ENCODE data around the gene MEP1A.

MEP1A gene

DNA sequence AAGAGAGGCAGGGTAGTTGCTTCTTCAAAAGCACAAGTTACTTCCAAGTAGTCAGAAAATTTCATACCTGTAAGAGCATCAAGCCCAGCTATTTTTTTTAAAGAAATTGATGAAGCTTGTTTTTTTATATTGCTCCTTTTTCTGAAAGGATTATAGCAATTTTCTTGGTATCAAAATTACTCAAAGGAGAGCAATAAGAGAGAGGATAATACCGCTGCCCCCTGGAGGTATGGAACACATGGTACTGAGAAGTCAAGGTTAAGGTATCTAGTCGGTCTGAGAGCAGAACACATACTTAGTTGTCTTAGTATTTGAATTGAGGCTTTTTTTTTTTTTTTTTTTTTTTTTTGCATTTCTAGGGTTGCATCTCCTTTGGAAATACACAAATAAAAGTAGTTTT lies 69.2 kb downstream of the MEP1A start:
- no peak for DNase-seq

DNA sequence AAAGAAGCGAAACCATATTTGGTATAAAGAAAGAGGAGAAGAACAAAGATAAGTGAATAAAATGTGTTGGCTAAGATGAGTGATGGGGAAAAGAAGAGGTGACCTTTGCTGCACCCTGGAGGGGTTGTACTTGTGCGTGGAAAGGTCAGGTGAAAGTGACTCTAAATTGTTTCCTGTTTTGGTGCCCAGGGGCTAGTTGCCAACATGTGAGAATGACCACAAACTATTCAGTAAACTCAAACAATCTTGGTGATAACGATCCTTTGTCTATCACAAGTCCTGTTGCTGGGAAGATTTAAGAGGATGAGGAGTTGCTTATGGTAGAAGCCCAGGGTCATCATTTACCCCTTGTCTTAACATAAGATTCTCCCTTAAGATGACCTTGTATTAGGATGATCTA lies 70.6 kb downstream of the MEP1A start:
- WGBS = 90% methylated on average over 2 of the region's 3 CpGs
- Histone ChIP-seq H3K27ac (ENCODE audit: low read length, poor library complexity, severe bottlenecking) (no peak overlapping the region), H4K8ac (ENCODE audit: low read length) (no peak overlapping the region)

More for the DNA sequence above, 69.2 kb downstream of the MEP1A start:
- no peaks in the 10 kb centered on the region for H3K4me1 ChIP-seq (ENCODE audit: control insufficient read depth, insufficient read depth, low read depth, low read length)
- no peak overlapping the region for H3K4me3 ChIP-seq (ENCODE audit: insufficient read depth in 1 of 2, low read depth in 1 of 2, low read length in 2 of 2)
- H4K8ac ChIP-seq (ENCODE audit: low read length) = no peak overlapping the region
- H3K9me3 ChIP-seq (ENCODE audit: control insufficient read depth, low read length) = no peaks in the 10 kb centered on the region
- H3K18ac ChIP-seq (ENCODE audit: low read depth in 1 of 2, low read length in 2 of 2) = no peak overlapping the region
- H3K14ac ChIP-seq (ENCODE audit: low read length in 2 of 2) = no peak overlapping the region
- H3K23ac ChIP-seq (ENCODE audit: low read length in 2 of 2) = no peak overlapping the region
- no peak overlapping the region for H2BK12ac ChIP-seq (ENCODE audit: low read length in 2 of 2)
- 33% methylated on average over 1 of the region's 2 CpGs for WGBS
- no peak overlapping the region for H3K9ac ChIP-seq (ENCODE audit: low read length)
- no peak overlapping the region for H2BK120ac ChIP-seq (ENCODE audit: low read depth, low read length)
- H3K27ac ChIP-seq (ENCODE audit: low read length, poor library complexity, severe bottlenecking) = no peak overlapping the region
- H2BK5ac ChIP-seq (ENCODE audit: low read depth, low read length, poor library complexity, severe bottlenecking) = no peak overlapping the region
- H3K36me3 ChIP-seq (ENCODE audit: control insufficient read depth in 1 of 2, insufficient read depth in 2 of 2, low read depth in 1 of 2, low read length in 2 of 2) = no peaks in the 10 kb centered on the region
- H2BK15ac ChIP-seq (ENCODE audit: low read depth, poor library complexity, severe bottlenecking) = no peak overlapping the region
- no peak overlapping the region for H4K91ac ChIP-seq (ENCODE audit: low read length)
- H3K79me1 ChIP-seq (replicated peaks; ENCODE audit: low read length, poor library complexity, severe bottlenecking) = no peaks in the 10 kb centered on the region
- H3K4me2 ChIP-seq (ENCODE audit: low read length, poor library complexity, severe bottlenecking) = no peak overlapping the region
- H3K4ac ChIP-seq (ENCODE audit: low read depth in 1 of 2, low read length in 2 of 2) = no peak overlapping the region
- peaks cover 0 to 24% of the 10 kb centered on the region in 2 experiments for H3K27me3 ChIP-seq (ENCODE audit: control insufficient read depth in 1 of 2, insufficient read depth in 1 of 2, low read length in 2 of 2)
- H2AFZ ChIP-seq (ENCODE audit: low read depth, low read length) = no peak overlapping the region
- no peak overlapping the region for H2AK5ac ChIP-seq (ENCODE audit: low read length, severe bottlenecking)

DNA sequence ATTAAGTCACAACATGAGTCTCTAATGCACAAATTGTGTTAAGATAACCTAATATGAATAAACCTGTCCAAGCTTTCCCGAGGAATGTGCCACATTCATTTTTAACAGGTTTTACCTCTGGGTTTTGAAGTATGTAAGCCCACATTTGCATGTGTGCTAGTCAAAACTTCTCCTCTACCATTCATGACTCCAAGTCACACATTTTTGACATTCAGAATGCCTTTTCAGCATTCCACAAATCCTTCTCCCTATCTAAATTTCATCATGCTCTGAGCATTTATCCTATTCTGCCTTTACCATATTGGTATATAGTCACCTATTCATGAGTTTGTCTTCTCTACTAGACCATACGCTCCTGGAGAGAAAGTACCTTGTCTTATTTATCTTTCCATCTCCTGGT lies 72.0 kb downstream of the MEP1A start:
- no peaks in the 10 kb centered on the region for H3K36me3 ChIP-seq (ENCODE audit: control insufficient read depth in 1 of 2, insufficient read depth in 2 of 2, low read depth in 1 of 2, low read length in 2 of 2)
- no peak overlapping the region for H4K8ac ChIP-seq (ENCODE audit: low read length)
- no peak overlapping the region for H2AK5ac ChIP-seq (ENCODE audit: low read length, severe bottlenecking)
- no peaks in the 10 kb centered on the region for H3K9me3 ChIP-seq (ENCODE audit: control insufficient read depth, low read length)
- H3K4me2 ChIP-seq (ENCODE audit: low read length, poor library complexity, severe bottlenecking) = no peak overlapping the region
- no peak overlapping the region for H2BK15ac ChIP-seq (ENCODE audit: low read depth, poor library complexity, severe bottlenecking)
- WGBS = 91% methylated on average over 2 of the region's 2 CpGs
- H3K4ac ChIP-seq (ENCODE audit: low read depth in 1 of 2, low read length in 2 of 2) = no peak overlapping the region
- DNase-seq = no peak
- peaks cover 0 to 24% of the 10 kb centered on the region in 2 experiments for H3K27me3 ChIP-seq (ENCODE audit: control insufficient read depth in 1 of 2, insufficient read depth in 1 of 2, low read length in 2 of 2)
- no peaks in the 10 kb centered on the region for H3K4me1 ChIP-seq (ENCODE audit: control insufficient read depth, insufficient read depth, low read depth, low read length)
- no peak overlapping the region for H3K4me3 ChIP-seq (ENCODE audit: insufficient read depth in 1 of 2, low read depth in 1 of 2, low read length in 2 of 2)
- H3K27ac ChIP-seq (ENCODE audit: low read length, poor library complexity, severe bottlenecking) = no peak overlapping the region
- no peak overlapping the region for H2BK12ac ChIP-seq (ENCODE audit: low read length in 2 of 2)
- no peak overlapping the region for H3K9ac ChIP-seq (ENCODE audit: low read length)
- H2BK5ac ChIP-seq (ENCODE audit: low read depth, low read length, poor library complexity, severe bottlenecking) = no peak overlapping the region
- H3K14ac ChIP-seq (ENCODE audit: low read length in 2 of 2) = no peak overlapping the region
- no peak overlapping the region for H4K91ac ChIP-seq (ENCODE audit: low read length)
- H2BK120ac ChIP-seq (ENCODE audit: low read depth, low read length) = no peak overlapping the region
- H2AFZ ChIP-seq (ENCODE audit: low read depth, low read length) = no peak overlapping the region
- no peak overlapping the region for H3K23ac ChIP-seq (ENCODE audit: low read length in 2 of 2)
- H3K18ac ChIP-seq (ENCODE audit: low read depth in 1 of 2, low read length in 2 of 2) = no peak overlapping the region
- no peaks in the 10 kb centered on the region for H3K79me1 ChIP-seq (replicated peaks; ENCODE audit: low read length, poor library complexity, severe bottlenecking)

More for the DNA sequence above, 70.6 kb downstream of the MEP1A start:
- DNase-seq = no peak
- no peak overlapping the region for H4K91ac ChIP-seq (ENCODE audit: low read length)
- no peak overlapping the region for H2BK120ac ChIP-seq (ENCODE audit: low read depth, low read length)
- H2BK15ac ChIP-seq (ENCODE audit: low read depth, poor library complexity, severe bottlenecking) = no peak overlapping the region
- H2BK12ac ChIP-seq (ENCODE audit: low read length in 2 of 2) = no peak overlapping the region
- peaks cover 0 to 24% of the 10 kb centered on the region in 2 experiments for H3K27me3 ChIP-seq (ENCODE audit: control insufficient read depth in 1 of 2, insufficient read depth in 1 of 2, low read length in 2 of 2)
- no peak overlapping the region for H3K18ac ChIP-seq (ENCODE audit: low read depth in 1 of 2, low read length in 2 of 2)
- H3K36me3 ChIP-seq (ENCODE audit: control insufficient read depth in 1 of 2, insufficient read depth in 2 of 2, low read depth in 1 of 2, low read length in 2 of 2) = no peaks in the 10 kb centered on the region
- H3K9ac ChIP-seq (ENCODE audit: low read length) = no peak overlapping the region
- H3K79me1 ChIP-seq (replicated peaks; ENCODE audit: low read length, poor library complexity, severe bottlenecking) = no peaks in the 10 kb centered on the region
- no peak overlapping the region for H3K4me3 ChIP-seq (ENCODE audit: insufficient read depth in 1 of 2, low read depth in 1 of 2, low read length in 2 of 2)
- no peak overlapping the region for H3K14ac ChIP-seq (ENCODE audit: low read length in 2 of 2)
- no peak overlapping the region for H3K4ac ChIP-seq (ENCODE audit: low read depth in 1 of 2, low read length in 2 of 2)
- no peak overlapping the region for H2AK5ac ChIP-seq (ENCODE audit: low read length, severe bottlenecking)
- no peak overlapping the region for H2AFZ ChIP-seq (ENCODE audit: low read depth, low read length)
- no peaks in the 10 kb centered on the region for H3K4me1 ChIP-seq (ENCODE audit: control insufficient read depth, insufficient read depth, low read depth, low read length)
- no peak overlapping the region for H3K4me2 ChIP-seq (ENCODE audit: low read length, poor library complexity, severe bottlenecking)
- no peaks in the 10 kb centered on the region for H3K9me3 ChIP-seq (ENCODE audit: control insufficient read depth, low read length)
- no peak overlapping the region for H3K23ac ChIP-seq (ENCODE audit: low read length in 2 of 2)
- no peak overlapping the region for H2BK5ac ChIP-seq (ENCODE audit: low read depth, low read length, poor library complexity, severe bottlenecking)

DNA sequence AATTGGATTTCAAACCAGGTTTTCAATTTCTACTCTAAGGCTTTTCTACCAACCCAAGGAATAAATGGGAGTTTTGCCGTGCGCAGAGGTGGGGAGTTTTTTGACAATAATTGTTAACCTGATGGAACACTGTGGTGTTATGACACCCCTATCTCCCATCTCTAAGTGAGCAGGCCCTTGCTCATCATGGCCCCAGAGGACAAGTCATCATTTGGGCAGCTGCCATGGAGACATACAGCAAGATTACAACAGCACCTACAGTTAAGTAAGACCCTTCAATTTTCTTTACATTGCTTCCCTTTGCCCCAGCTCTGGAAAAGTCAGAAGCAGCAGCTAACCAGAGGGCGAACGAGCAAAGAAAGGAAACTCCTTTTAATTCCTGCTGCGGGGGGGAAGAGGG lies 74.2 kb downstream of the MEP1A start:
- H3K14ac ChIP-seq (ENCODE audit: low read length in 2 of 2) = no peak overlapping the region
- H3K9ac ChIP-seq (ENCODE audit: low read length) = no peak overlapping the region
- no peak overlapping the region for H2BK5ac ChIP-seq (ENCODE audit: low read depth, low read length, poor library complexity, severe bottlenecking)
- H3K23ac ChIP-seq (ENCODE audit: low read length in 2 of 2) = no peak overlapping the region
- no peak overlapping the region for H2BK15ac ChIP-seq (ENCODE audit: low read depth, poor library complexity, severe bottlenecking)
- H4K91ac ChIP-seq (ENCODE audit: low read length) = no peak overlapping the region
- no peak overlapping the region for H4K8ac ChIP-seq (ENCODE audit: low read length)
- whole genome bisulfite sequencing = 66% methylated on average over 3 of the region's 5 CpGs
- no peak overlapping the region for H3K18ac ChIP-seq (ENCODE audit: low read depth in 1 of 2, low read length in 2 of 2)
- no peaks in the 10 kb centered on the region for H3K79me1 ChIP-seq (replicated peaks; ENCODE audit: low read length, poor library complexity, severe bottlenecking)
- no peaks in the 10 kb centered on the region for H3K4me1 ChIP-seq (ENCODE audit: control insufficient read depth, insufficient read depth, low read depth, low read length)
- H3K4me2 ChIP-seq (ENCODE audit: low read length, poor library complexity, severe bottlenecking) = no peak overlapping the region
- H2BK12ac ChIP-seq (ENCODE audit: low read length in 2 of 2) = no peak overlapping the region
- H3K4ac ChIP-seq (ENCODE audit: low read depth in 1 of 2, low read length in 2 of 2) = no peak overlapping the region
- H2BK120ac ChIP-seq (ENCODE audit: low read depth, low read length) = no peak overlapping the region
- H3K27ac ChIP-seq (ENCODE audit: low read length, poor library complexity, severe bottlenecking) = no peak overlapping the region
- peaks cover 0 to 22% of the 10 kb centered on the region in 2 experiments for H3K27me3 ChIP-seq (ENCODE audit: control insufficient read depth in 1 of 2, insufficient read depth in 1 of 2, low read length in 2 of 2)
- no peaks in the 10 kb centered on the region for H3K36me3 ChIP-seq (ENCODE audit: control insufficient read depth in 1 of 2, insufficient read depth in 2 of 2, low read depth in 1 of 2, low read length in 2 of 2)
- H2AFZ ChIP-seq (ENCODE audit: low read depth, low read length) = no peak overlapping the region
- H3K4me3 ChIP-seq (ENCODE audit: insufficient read depth in 1 of 2, low read depth in 1 of 2, low read length in 2 of 2) = no peak overlapping the region
- no peaks in the 10 kb centered on the region for H3K9me3 ChIP-seq (ENCODE audit: control insufficient read depth, low read length)
- H2AK5ac ChIP-seq (ENCODE audit: low read length, severe bottlenecking) = no peak overlapping the region
- DNase-seq = no peak
